DND-41 (cell line): ENCODE results near the gene PIRT.

Experiments used
- CTCF ChIP-seq: IDR thresholded peaks from 2 replicates; pipeline ENCODE4 v1.5.1; 2012; ENCODE audit warnings: borderline replicate concordance, low read length, moderate library complexity, mild to moderate bottlenecking; ENCODE audit not compliant: poor library complexity, severe bottlenecking; ENCODE audit errors: extremely low read depth
- EZH2 ChIP-seq: IDR thresholded peaks from 3 replicates; pipeline ENCODE4 v1.6.1; 2012; ENCODE audit warnings: borderline replicate concordance, low read depth, mild to moderate bottlenecking, moderate library complexity, low read length, inconsistent platforms; ENCODE audit not compliant: severe bottlenecking

- TF ChIP-seq CTCF (no peak), EZH2 (no peak)
Measured at GRCh38 chr17:10843811-10844210, 5.9 kb upstream of the PIRT start.
